Fibroblast of pulmonary artery (primary cell): ENCODE measurements around the gene SPEG.

Experiments
- DNase-seq: peaks from one replicate; pipeline ENCODE4 v3.0.0-alpha.2; 2010; ENCODE audit warnings: low read depth
- H3K4me3 ChIP-seq: replicated peaks from 2 replicates; pipeline ENCODE4 v1.5.1; 2011; ENCODE audit warnings: low read depth, mild to moderate bottlenecking, control low read depth, low read length, moderate library complexity
- TF ChIP-seq, protein P1 (sequence below): IDR thresholded peaks from 2 replicates; pipeline ENCODE4 v1.5.1; 2011; ENCODE audit warnings: mild to moderate bottlenecking, control low read depth, low read length, inconsistent platforms; ENCODE audit errors: missing control alignments

SPEG gene

GRCh38 chr2:219423652-219424377 is 10.8 kb upstream of the SPEG start:
- TF ChIP-seq, protein P1, sequence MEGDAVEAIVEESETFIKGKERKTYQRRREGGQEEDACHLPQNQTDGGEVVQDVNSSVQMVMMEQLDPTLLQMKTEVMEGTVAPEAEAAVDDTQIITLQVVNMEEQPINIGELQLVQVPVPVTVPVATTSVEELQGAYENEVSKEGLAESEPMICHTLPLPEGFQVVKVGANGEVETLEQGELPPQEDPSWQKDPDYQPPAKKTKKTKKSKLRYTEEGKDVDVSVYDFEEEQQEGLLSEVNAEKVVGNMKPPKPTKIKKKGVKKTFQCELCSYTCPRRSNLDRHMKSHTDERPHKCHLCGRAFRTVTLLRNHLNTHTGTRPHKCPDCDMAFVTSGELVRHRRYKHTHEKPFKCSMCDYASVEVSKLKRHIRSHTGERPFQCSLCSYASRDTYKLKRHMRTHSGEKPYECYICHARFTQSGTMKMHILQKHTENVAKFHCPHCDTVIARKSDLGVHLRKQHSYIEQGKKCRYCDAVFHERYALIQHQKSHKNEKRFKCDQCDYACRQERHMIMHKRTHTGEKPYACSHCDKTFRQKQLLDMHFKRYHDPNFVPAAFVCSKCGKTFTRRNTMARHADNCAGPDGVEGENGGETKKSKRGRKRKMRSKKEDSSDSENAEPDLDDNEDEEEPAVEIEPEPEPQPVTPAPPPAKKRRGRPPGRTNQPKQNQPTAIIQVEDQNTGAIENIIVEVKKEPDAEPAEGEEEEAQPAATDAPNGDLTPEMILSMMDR, result no peak
- no peak for DNase-seq
- no peak overlapping the region for H3K4me3 ChIP-seq

- no peak for DNase-seq
- H3K4me3 ChIP-seq, result no peak overlapping the region
- TF ChIP-seq, protein P1, result no peak
These were observed 9.2 kb upstream of the SPEG start for GRCh38 chr2:219425238-219426067.

DNA sequence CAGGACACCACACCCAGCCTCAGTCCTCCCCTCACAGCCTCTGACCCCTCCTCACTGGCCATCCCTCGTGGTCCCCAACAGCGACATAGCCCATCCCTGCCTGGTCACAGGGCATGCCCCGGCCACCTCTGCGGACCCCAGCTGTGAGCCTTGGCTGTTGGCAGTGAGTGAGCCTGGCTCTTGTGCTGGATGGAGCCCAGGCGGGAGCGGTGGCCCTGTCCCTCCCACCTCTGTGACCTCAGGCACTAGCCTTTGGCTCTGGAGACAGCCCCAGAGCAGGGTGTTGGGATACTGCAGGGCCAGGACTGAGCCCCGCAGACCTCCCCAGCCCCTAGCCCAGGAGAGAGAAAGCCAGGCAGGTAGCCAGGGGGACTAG is 8.6 kb upstream of the SPEG start:
- TF ChIP-seq, protein P1, result no peak

GRCh38 chr2:219426534-219427136 is 8.0 kb upstream of the SPEG start:
- TF ChIP-seq, protein P1, result no peak
- H3K4me3 ChIP-seq, result no peak overlapping the region
- DNase-seq, result no peak

More for the DNA sequence above, 8.6 kb upstream of the SPEG start:
- H3K4me3 ChIP-seq, result no peak overlapping the region
- no peak for DNase-seq

GRCh38 chr2:219428469-219428868 is 6.2 kb upstream of the SPEG start:
- no peak for DNase-seq
- TF ChIP-seq, protein P1, result no peak
- H3K4me3 ChIP-seq, result no peak overlapping the region

DNA sequence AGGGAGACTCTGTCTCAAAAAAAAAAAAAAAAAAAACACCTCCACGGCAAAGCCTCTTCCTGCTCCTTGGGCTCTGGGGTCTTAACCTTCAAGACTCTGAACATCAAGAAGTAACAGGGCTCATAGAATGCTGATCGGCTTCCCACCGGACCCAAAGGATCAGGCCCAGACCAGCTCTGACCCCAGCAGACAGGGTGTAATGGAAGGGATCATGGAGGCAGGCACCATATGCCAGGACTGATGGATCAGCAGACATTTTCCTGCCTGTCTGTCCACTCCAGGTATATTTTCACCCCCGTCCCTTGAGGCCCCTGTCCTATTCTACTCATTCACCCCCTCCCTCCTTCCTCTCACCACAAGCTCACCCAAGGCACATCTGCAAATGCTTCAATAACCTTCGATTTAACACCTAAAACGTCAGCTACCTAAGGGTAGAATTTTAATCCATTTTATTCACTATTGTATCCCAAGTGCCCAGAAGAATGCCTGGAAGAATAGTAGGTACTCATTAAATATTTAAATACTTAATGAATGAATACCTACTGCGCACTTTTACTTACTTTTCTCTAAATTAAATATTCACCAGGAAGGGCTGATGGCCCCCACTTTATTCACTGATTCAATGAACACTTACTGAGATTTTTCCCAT is 4.6 kb upstream of the SPEG start:
- TF ChIP-seq, protein P1, result no peak
- no peak overlapping the region for H3K4me3 ChIP-seq
- DNase-seq, result no peak
